ENCODE data around the gene CACNG1.

Gene CACNG1

DNA sequence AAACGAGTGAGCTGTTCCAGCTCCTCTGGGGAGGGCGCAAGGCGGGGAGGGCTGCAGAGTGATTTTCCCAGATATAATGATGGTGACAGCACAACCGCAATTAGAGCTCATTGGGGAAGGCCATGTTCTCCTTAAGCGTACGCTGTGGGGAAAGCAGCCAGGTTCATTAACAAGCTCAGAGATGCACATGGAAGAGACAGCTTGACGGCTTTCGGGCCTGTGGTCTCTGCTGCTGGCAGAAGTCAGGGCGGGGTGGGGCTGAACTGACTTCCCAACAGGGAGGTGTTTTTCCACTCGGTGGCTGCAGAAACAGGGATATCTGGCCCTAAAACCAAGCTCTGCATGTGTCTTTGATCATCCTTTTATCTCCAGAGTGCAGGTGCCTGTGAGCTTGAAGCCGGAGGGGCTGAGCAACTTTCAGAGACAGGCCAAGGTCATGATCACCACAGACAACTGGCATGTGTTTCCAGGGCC lies 24.0 kb upstream of the CACNG1 start:
- no peaks in the 10 kb centered on the region for H3K36me3 ChIP-seq (replicated peaks; ENCODE audit: insufficient read depth, low read length)
- no peak overlapping the region for H3K4me2 ChIP-seq (ENCODE audit: low read depth, low read length)
- H3K4me1 ChIP-seq (ENCODE audit: low read length) = no peaks in the 10 kb centered on the region
- H3K4me3 ChIP-seq (ENCODE audit: low read length) = no peak overlapping the region
- no peaks in the 10 kb centered on the region for H3K9me3 ChIP-seq (replicated peaks; ENCODE audit: insufficient read depth, low read length)
- TF ChIP-seq, protein P1, sequence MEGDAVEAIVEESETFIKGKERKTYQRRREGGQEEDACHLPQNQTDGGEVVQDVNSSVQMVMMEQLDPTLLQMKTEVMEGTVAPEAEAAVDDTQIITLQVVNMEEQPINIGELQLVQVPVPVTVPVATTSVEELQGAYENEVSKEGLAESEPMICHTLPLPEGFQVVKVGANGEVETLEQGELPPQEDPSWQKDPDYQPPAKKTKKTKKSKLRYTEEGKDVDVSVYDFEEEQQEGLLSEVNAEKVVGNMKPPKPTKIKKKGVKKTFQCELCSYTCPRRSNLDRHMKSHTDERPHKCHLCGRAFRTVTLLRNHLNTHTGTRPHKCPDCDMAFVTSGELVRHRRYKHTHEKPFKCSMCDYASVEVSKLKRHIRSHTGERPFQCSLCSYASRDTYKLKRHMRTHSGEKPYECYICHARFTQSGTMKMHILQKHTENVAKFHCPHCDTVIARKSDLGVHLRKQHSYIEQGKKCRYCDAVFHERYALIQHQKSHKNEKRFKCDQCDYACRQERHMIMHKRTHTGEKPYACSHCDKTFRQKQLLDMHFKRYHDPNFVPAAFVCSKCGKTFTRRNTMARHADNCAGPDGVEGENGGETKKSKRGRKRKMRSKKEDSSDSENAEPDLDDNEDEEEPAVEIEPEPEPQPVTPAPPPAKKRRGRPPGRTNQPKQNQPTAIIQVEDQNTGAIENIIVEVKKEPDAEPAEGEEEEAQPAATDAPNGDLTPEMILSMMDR (IDR thresholded peaks at IDR 0.05; ENCODE audit: low read length) = no peak
- no peak for TF ChIP-seq EZH2phosphoT487 (IDR thresholded peaks at IDR 0.05; ENCODE audit: low read length)
- TF ChIP-seq EZH2 (optimal IDR thresholded peaks at IDR 0.05; ENCODE audit: low read depth, low read length) = no peak
- no peaks in the 10 kb centered on the region for H3K79me2 ChIP-seq (ENCODE audit: low read length)
- no peak overlapping the region for H3K9ac ChIP-seq (ENCODE audit: low read length)
- H4K20me1 ChIP-seq (ENCODE audit: insufficient read depth, low read length) = no peaks in the 10 kb centered on the region
- peaks cover 28% of the 10 kb centered on the region; the same call in 1 of the 2 replicates for H3K27me3 ChIP-seq (replicated peaks; ENCODE audit: insufficient read depth, low read length)
- no peak for DNase-seq
- H3K9me2 ChIP-seq (replicated peaks; ENCODE audit: insufficient read depth, low read length) = no peaks in the 10 kb centered on the region
- H2AFZ ChIP-seq (ENCODE audit: low read length) = no peak overlapping the region
- H3F3A ChIP-seq (ENCODE audit: insufficient read depth, low read length) = no peaks in the 10 kb centered on the region
- H3K27ac ChIP-seq (ENCODE audit: low read length) = no peak overlapping the region

DNA sequence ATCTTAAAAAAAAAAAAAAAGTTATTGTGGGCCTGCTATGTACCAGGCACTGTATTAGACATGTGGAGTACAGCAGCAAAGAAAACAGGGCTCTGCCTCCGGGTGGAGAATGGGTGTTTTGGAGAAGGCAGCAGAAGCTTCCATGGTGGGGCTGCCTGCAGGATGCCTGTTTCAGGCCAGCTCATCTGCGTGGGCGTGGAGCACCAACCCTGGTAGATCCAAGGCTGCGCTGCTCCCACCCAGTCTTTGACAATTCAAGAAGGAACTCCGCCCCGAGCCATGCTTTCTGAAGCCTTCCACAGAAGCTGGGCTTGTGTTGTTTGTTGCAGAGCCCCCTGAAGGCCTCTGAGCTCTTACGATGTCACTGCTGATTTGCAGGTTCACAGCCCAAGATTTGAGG lies 23.2 kb upstream of the CACNG1 start:
- Histone ChIP-seq H3K79me2 (ENCODE audit: low read length) (no peaks in the 10 kb centered on the region), H3K9ac (ENCODE audit: low read length) (no peak overlapping the region), H3K9me2 (replicated peaks; ENCODE audit: insufficient read depth, low read length) (no peaks in the 10 kb centered on the region), H3K27ac (ENCODE audit: low read length) (no peak overlapping the region), H3K36me3 (replicated peaks; ENCODE audit: insufficient read depth, low read length) (no peaks in the 10 kb centered on the region), H2AFZ (ENCODE audit: low read length) (no peak overlapping the region), H3K4me2 (ENCODE audit: low read depth, low read length) (no peak overlapping the region), H4K20me1 (ENCODE audit: insufficient read depth, low read length) (no peaks in the 10 kb centered on the region), H3K27me3 (replicated peaks; ENCODE audit: insufficient read depth, low read length) (peaks cover 28% of the 10 kb centered on the region; the same call in 1 of the 2 replicates), H3K4me1 (ENCODE audit: low read length) (no peaks in the 10 kb centered on the region), H3K9me3 (replicated peaks; ENCODE audit: insufficient read depth, low read length) (no peaks in the 10 kb centered on the region), H3F3A (ENCODE audit: insufficient read depth, low read length) (no peaks in the 10 kb centered on the region), H3K4me3 (ENCODE audit: low read length) (no peak overlapping the region)
- DNase-seq = no peak
- no peak for TF ChIP-seq EZH2 (optimal IDR thresholded peaks at IDR 0.05; ENCODE audit: low read depth, low read length)
- TF ChIP-seq EZH2phosphoT487 (IDR thresholded peaks at IDR 0.05; ENCODE audit: low read length) = no peak
- TF ChIP-seq, protein P1 (IDR thresholded peaks at IDR 0.05; ENCODE audit: low read length) = no peak

DNA sequence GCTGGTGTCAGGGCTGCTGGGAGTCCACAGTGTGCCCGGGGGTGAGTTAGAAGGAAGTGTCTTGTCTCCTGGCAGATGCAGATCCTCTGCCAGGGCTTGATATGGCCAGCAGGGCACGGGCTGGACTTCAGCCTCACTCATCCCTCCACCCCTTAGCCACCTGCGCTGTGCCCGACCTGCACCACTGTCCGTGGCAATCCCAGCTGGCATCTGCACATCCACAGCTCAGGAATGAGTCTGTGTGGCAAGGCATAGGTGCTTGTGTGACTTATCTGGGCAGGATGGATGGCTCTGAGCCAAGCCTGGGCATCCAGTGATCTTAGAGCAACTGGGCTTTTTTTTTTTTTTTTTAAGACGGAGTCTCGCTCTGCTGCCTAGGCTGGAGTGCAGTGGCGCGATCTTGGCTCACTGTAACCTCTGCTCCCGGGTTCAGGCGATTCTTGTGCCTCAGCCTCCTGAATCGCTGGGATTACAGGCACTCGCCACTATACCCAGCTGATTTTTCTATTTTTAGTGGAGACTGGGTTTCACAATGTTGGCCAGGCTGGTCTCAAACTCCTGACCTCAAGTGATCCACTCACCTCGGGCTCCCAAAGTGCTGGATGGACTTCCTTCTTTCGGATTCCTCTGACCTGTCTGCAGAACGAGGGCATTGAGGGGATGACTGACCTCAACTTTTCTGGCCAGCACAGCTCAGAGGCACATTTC lies 22.5 kb upstream of the CACNG1 start:
- Histone ChIP-seq H3K9me3 (replicated peaks; ENCODE audit: insufficient read depth, low read length) (no peaks in the 10 kb centered on the region), H3K4me3 (ENCODE audit: low read length) (no peak overlapping the region), H3K36me3 (replicated peaks; ENCODE audit: insufficient read depth, low read length) (no peaks in the 10 kb centered on the region), H3K27me3 (replicated peaks; ENCODE audit: insufficient read depth, low read length) (0 out of 2 replicates have a peak, but pooled peaks cover 28% of the 10 kb centered on the region), H3K9ac (ENCODE audit: low read length) (no peak overlapping the region), H3F3A (ENCODE audit: insufficient read depth, low read length) (no peaks in the 10 kb centered on the region), H3K27ac (ENCODE audit: low read length) (no peak overlapping the region), H3K4me2 (ENCODE audit: low read depth, low read length) (no peak overlapping the region), H3K9me2 (replicated peaks; ENCODE audit: insufficient read depth, low read length) (no peaks in the 10 kb centered on the region), H3K79me2 (ENCODE audit: low read length) (no peaks in the 10 kb centered on the region), H2AFZ (ENCODE audit: low read length) (no peak overlapping the region), H4K20me1 (ENCODE audit: insufficient read depth, low read length) (no peaks in the 10 kb centered on the region), H3K4me1 (ENCODE audit: low read length) (no peaks in the 10 kb centered on the region)
- DNase-seq = no peak
- TF ChIP-seq, protein P1 (IDR thresholded peaks at IDR 0.05; ENCODE audit: low read length) = no peak
- TF ChIP-seq EZH2phosphoT487 (IDR thresholded peaks at IDR 0.05; ENCODE audit: low read length) (no peak), EZH2 (optimal IDR thresholded peaks at IDR 0.05; ENCODE audit: low read depth, low read length) (no peak)

All from MM.1S (cell line).